OCI-LY1 (cell line): ENCODE data around the gene DRC7.

Experiments
- H2AFZ ChIP-seq: fragments of 200-600 bp; sonication (generic), shearing (Covaris generic); 2 replicates; pipeline ENCODE4 v1.6.0; 2014; ENCODE audit warnings: antibody characterized with exemption, mild to moderate bottlenecking, low read length
- H3F3A ChIP-seq: fragments of 200-600 bp; sonication (generic), shearing (Covaris generic); 2 replicates; pipeline ENCODE4 v1.6.0; 2014; ENCODE audit warnings: mild to moderate bottlenecking, antibody characterized with exemption, low read length, moderate library complexity; ENCODE audit not compliant: insufficient read depth
- H3K27ac ChIP-seq: fragments of 200-600 bp; sonication (generic); 2 replicates; pipeline ENCODE4 v1.5.1; 2014; ENCODE audit warnings: low read length, mixed run types, mild to moderate bottlenecking, low read depth; ENCODE audit not compliant: poor library complexity, severe bottlenecking
- H3K27me3 ChIP-seq: fragments of 200-600 bp; sonication (generic); 2 replicates; pipeline ENCODE4 v1.6.0; 2014; ENCODE audit warnings: antibody characterized with exemption, mild to moderate bottlenecking, low read length, moderate library complexity; ENCODE audit not compliant: insufficient read depth
- H3K36me3 ChIP-seq: fragments of 200-600 bp; sonication (generic); 2 replicates; pipeline ENCODE4 v1.6.1; 2014; ENCODE audit warnings: mild to moderate bottlenecking, antibody characterized with exemption, low read length, moderate library complexity, mixed read lengths; ENCODE audit not compliant: insufficient read depth
- H3K4me1 ChIP-seq: fragments of 200-600 bp; sonication (generic); 2 replicates; pipeline ENCODE4 v1.5.1; 2014; ENCODE audit warnings: mild to moderate bottlenecking, low read length, moderate library complexity; ENCODE audit not compliant: insufficient read depth, severe bottlenecking
- H3K4me2 ChIP-seq: fragments of 200-600 bp; sonication (generic), shearing (Covaris generic); 2 replicates; pipeline ENCODE4 v1.6.1; 2014; ENCODE audit warnings: low read length
- H3K4me3 ChIP-seq: fragments of 200-600 bp; sonication (generic); 2 replicates; pipeline ENCODE4 v1.5.1; 2014; ENCODE audit warnings: low read length, low read depth, mild to moderate bottlenecking, mixed read lengths; ENCODE audit not compliant: poor library complexity, severe bottlenecking
- H3K79me2 ChIP-seq: fragments of 200-600 bp; shearing (Covaris generic); 2 replicates; pipeline ENCODE4 v1.6.1; 2016; ENCODE audit warnings: mixed run types, low read length, mixed read lengths; ENCODE audit not compliant: insufficient read depth
- H3K9ac ChIP-seq: fragments of 200-600 bp; sonication (generic), shearing (Covaris generic); 2 replicates; pipeline ENCODE4 v1.6.1; 2014; ENCODE audit warnings: mild to moderate bottlenecking, low read length, mixed read lengths
- H3K9me2 ChIP-seq: fragments of 200-600 bp; sonication (generic), shearing (Covaris generic); 2 replicates; pipeline ENCODE4 v1.6.1; 2014; ENCODE audit warnings: low read depth, mild to moderate bottlenecking, low read length, mixed read lengths
- H3K9me3 ChIP-seq: fragments of 200-600 bp; shearing (Covaris generic); 2 replicates; pipeline ENCODE4 v1.6.1; 2014; ENCODE audit warnings: low read length, mixed read lengths
- H4K20me1 ChIP-seq: fragments of 200-600 bp; sonication (generic), shearing (Covaris generic); 2 replicates; pipeline ENCODE4 v1.6.0; 2016; ENCODE audit warnings: mild to moderate bottlenecking, low read length; ENCODE audit not compliant: insufficient read depth
- EZH2 ChIP-seq: fragments of 200-600 bp; sonication (generic), shearing (Covaris generic); IDR thresholded peaks from 2 replicates; pipeline ENCODE4 v1.8.0; 2017; ENCODE audit warnings: borderline replicate concordance, mixed run types, mild to moderate bottlenecking, antibody characterized with exemption, low read length, moderate library complexity, mixed read lengths
- TF ChIP-seq, protein P1 (sequence below): fragments of 200-600 bp; sonication (generic), shearing (Covaris generic); IDR thresholded peaks from 2 replicates; pipeline ENCODE4 v1.5.1; 2017; ENCODE audit warnings: mild to moderate bottlenecking, antibody characterized with exemption, low read length, moderate library complexity, mixed read lengths

The DRC7 gene

DNA sequence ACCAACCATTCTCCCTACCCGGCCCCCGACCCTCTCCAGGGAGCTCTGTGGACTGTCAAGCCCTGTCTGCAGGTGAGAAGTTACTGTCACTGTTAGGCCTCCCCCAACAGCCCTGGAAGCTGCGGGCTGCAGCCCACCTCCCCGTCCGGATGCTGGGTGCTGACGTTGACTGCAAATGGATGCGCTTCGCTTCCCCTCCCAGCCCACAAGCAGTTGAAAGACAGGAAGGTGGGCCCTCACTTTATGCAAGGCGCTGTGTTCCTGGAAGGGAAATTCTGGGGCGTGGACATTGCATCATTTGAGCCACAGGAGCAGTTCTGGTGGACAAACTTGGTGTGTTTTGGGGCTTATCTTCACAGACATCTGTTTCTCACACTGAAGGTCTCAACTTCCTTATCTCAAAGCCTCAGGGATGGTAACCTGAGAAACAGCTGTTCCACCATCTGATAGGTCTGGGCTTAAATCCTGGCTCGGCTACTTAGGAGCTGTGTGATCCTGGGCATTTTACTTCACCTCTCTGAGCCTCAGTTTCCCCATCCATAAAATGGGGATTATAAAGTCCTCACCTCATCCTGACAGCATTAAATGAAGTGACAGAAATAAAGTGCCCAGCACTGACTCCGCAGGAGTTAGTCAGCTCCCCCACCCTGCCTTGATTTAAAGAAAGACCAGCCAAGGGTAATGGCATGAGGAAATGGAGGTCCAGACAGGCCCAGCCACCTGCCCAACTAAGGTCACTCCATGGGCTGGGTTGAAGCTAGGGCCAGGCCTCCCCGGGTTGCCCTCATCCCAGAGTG, 4.6 kb upstream of the DRC7 start:
- Histone ChIP-seq H3K27me3 (no peaks in the 10 kb centered on the region), H3K36me3 (no peaks in the 10 kb centered on the region), H3K4me3 (no peak overlapping the region), H3K9me2 (no peaks in the 10 kb centered on the region), H2AFZ (no peak overlapping the region), H3K9ac (no peak overlapping the region), H3K79me2 (no peaks in the 10 kb centered on the region), H3K9me3 (no peaks in the 10 kb centered on the region), H3K4me1 (no peaks in the 10 kb centered on the region), H3K27ac (no peak overlapping the region), H3F3A (no peaks in the 10 kb centered on the region), H3K4me2 (no peak overlapping the region), H4K20me1 (no peaks in the 10 kb centered on the region)
- no peak for TF ChIP-seq EZH2
- TF ChIP-seq, protein P1, sequence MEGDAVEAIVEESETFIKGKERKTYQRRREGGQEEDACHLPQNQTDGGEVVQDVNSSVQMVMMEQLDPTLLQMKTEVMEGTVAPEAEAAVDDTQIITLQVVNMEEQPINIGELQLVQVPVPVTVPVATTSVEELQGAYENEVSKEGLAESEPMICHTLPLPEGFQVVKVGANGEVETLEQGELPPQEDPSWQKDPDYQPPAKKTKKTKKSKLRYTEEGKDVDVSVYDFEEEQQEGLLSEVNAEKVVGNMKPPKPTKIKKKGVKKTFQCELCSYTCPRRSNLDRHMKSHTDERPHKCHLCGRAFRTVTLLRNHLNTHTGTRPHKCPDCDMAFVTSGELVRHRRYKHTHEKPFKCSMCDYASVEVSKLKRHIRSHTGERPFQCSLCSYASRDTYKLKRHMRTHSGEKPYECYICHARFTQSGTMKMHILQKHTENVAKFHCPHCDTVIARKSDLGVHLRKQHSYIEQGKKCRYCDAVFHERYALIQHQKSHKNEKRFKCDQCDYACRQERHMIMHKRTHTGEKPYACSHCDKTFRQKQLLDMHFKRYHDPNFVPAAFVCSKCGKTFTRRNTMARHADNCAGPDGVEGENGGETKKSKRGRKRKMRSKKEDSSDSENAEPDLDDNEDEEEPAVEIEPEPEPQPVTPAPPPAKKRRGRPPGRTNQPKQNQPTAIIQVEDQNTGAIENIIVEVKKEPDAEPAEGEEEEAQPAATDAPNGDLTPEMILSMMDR: no peak

DNA sequence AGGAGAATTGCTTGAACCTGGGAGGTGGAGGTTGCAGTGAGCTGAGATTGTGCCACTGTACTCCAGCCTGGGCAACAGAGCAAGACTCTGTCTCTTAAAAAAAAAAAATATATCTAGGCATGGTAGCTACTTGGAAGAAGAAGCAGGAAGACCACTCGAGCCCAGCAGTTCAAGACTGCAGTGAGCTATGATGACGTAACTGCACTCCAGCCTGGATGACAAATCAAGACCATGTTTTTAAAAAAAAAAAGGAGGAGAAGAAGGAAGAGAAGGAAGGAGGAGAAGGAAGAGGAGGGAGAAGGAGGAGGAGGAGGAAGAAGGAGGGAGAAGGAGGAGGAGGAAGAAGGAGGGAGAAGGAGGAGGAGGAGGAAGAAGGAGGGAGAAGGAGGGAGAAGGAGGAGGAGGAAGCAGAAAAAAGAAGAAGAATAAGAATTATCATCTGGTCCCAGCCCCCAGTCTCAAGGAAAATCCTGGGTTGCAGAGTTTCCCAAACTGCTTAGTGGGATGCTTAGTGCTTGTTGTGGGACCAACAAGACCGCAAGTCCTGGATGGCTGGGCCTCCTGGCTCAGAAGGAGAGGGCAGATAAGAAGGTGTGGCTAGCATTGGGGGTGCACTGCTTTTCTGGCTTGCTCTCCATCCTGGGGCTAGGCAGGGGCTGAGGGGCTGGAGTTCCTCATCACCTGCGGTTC, 3.7 kb upstream of the DRC7 start:
- Histone ChIP-seq H3K9ac (no peak overlapping the region), H3K9me2 (no peaks in the 10 kb centered on the region), H3K9me3 (no peaks in the 10 kb centered on the region), H3K4me3 (no peak overlapping the region), H3K4me2 (no peak overlapping the region), H2AFZ (no peak overlapping the region), H3F3A (no peaks in the 10 kb centered on the region), H3K79me2 (no peaks in the 10 kb centered on the region), H3K27ac (no peak overlapping the region), H4K20me1 (no peaks in the 10 kb centered on the region), H3K27me3 (no peaks in the 10 kb centered on the region), H3K36me3 (no peaks in the 10 kb centered on the region), H3K4me1 (no peaks in the 10 kb centered on the region)
- TF ChIP-seq, protein P1: no peak
- no peak for TF ChIP-seq EZH2

GRCh38 chr16:57692636-57693035, 2.0 kb upstream of the DRC7 start:
- H3F3A ChIP-seq: no peaks in the 10 kb centered on the region
- no peak for TF ChIP-seq EZH2
- TF ChIP-seq, protein P1: no peak
- H3K79me2 ChIP-seq: no peaks in the 10 kb centered on the region
- no peaks in the 10 kb centered on the region for H3K9me2 ChIP-seq
- H2AFZ ChIP-seq: no peak overlapping the region
- H3K9ac ChIP-seq: no peak overlapping the region
- no peaks in the 10 kb centered on the region for H3K36me3 ChIP-seq
- no peaks in the 10 kb centered on the region for H4K20me1 ChIP-seq
- H3K4me1 ChIP-seq: no peaks in the 10 kb centered on the region
- no peaks in the 10 kb centered on the region for H3K9me3 ChIP-seq
- H3K27ac ChIP-seq: no peak overlapping the region
- no peak overlapping the region for H3K4me2 ChIP-seq
- no peak overlapping the region for H3K4me3 ChIP-seq
- H3K27me3 ChIP-seq: no peaks in the 10 kb centered on the region; the same call in 1 of the 2 replicates
